NCI-H1048 (cell line): ENCODE data around the gene FAM163A.

ENCODE experiments used
- DNase-seq: peaks from one replicate; lab custom pipeline; 2025; lab: John Stamatoyannopoulos, UW

FAM163A gene

DNA sequence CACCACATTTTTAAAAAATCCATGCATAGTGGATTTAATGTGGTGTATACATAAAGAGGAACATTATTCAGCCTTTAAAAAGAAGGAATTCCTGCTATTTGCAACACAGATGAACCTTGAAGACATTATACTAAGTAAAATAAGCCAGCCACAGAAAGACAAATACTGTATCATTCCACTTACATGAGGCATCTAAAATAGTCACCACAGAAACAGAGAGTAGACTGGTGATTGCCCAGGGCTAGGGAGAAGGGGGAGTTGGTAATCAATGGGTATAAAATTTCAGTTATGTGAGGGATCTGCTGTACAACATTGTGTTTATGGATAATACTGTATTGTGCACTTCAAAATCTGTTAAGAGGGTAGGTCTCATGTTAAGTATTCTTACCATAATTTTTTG is 10.0 kb downstream of the FAM163A start:
- DNase-seq, result no peak

DNA sequence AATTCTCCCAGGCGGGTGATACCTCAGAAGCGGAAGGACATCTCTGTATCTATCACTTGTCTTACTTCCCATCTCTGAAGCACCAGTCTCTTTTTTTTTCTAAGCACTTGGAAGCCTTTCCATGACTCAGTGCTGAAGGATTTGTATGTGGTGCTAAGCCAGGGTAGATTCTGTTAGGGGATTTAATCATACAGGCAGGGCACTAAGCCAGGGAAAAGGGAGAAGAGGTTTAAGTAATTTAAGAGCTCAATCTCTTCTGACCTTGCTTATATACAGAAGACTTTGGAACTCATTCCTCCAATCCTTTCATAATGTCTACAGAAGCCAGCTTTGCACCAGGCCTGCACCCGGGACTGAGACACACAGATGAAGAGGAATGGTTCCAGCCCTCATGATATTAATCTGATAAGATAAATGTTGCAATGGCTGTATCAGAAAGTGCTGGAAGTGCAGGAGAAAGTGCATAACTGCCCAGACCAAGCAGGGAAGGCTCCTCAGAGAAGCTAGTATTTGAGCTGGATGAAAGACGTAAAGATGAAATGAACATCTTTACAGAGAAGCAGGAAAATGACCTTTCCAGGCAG is 11.0 kb downstream of the FAM163A start:
- DNase-seq, result no peak

DNA sequence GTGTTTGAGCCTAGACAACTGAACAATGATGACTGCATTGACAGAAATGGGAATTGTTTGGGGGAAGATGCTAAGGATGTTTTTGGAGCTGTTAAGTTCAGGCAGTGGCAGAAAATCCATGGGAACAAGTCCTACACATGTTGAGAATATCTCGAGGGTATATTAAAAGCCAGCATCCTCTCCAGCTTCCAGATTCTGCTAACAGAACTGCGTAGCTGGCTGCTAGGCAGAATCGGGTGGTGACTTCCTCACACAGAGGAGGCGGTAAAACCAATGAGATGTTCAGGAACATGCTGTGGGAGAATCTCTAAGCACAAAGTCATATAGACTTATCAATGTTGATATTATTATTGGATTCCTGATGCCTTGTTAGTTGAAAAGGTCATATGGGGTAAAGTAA is 14.8 kb downstream of the FAM163A start:
- no peak for DNase-seq

DNA sequence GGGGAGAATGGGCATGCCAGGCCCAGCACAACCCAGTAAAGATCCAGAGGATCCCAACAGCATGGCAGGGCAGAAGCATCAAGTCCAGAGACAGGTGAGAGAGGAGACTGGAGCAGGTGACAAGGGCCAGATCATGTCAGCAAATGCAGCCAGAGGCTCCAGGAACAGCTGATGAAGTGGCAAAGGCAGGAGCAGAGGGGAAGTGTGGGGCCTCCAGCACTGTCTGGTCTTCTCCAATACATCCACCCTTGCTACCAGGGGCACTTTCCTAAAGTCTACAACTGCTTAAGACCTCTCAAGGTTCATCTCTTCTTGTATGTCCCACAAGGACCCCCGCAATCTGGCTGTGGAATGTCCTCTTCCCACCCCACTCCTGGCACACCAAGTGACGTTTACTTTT is 17.4 kb downstream of the FAM163A start:
- DNase-seq, result no peak

DNA sequence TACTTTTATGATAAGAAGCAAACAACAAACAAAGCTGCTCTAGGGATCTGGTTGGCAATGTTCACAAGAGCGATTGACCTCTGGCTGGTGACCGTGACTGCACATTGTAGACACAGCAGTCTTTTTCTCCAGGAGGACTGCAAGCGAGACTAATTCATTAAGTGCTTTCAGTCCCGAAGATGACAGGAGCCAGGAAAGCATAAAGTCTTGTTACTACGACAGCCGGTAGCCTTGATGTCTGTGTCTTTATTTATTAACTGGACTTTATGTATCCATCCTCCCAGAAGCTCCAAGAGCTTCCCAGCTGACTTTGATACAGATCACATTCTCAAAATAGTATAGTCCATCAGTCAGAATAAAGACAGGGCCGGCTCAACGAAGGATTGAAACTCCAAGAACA is 18.2 kb downstream of the FAM163A start:
- DNase-seq, result no peak

DNA sequence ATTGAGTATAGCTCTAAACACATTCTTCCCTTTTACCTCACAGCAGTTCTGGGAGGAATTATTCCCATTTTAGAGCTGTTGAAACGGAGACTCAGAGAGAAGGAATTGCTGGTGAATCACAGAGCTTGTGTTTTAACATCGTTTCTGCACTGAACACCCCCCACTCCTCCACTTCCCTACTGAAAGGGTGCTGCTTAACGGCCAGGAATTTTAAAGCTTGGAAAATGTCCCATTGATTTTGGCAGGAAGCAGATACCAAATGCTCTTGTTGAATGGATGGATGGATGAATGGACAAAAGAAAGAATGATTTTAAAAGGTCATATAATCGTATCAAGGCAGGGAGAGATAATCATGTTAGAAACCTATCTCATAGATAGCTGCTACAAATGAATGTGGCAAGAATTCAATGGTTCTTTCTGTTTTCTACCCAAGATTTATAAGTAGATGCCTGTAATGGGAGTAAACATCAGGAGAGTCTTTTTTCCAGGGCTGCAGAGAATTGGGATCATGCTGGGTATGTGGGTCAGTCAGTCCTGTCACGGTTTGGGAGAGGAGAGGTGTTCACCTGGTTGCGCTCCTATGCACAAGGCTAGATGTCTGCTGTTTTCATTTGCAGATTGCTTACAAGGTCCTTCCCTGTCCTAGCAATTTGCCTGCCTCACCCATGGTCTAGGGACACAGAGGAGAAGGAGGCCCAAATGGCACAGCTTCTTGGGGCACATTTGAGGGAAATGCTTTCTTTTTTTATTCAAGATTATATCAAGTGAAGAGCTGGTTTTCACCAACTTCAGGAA is 19.0 kb downstream of the FAM163A start:
- no peak for DNase-seq

DNA sequence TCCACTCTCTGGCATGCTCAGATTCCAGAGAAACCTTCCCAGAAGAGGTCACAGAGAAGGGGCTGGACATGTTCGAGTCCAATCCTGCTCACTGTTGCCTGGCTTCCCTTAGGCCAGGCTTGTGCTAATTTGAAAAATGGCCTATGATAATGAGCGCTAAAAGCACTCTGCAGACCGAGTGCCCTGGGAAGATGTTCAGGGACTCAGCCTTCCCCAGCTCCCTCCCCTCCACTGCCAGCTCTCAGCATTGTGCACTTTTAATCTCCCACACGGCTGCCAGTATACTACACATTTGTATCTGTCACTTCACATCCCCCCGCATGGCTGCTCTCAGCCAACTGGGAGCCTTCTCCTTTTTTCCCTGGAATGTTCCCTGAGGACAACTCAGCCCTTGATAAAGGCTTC is 24.1 kb downstream of the FAM163A start:
- no peak for DNase-seq

DNA sequence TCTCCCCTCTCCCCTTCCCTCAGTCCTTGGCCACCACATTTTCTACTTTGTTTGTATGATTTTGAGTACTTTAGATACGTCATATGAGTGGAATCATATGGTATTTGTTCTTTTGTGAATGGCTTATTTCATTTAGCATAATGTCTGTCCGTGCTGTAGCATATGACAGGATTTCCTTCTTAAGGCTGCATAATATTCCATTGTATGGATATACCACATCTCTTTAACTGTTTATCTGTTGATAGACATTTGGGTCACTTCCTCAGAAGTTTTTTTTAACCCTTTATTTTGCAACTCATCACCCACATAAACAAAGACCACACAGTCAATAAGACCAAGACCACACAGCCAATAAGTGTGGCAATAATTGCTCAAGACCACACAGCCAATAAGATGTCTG is 24.9 kb downstream of the FAM163A start:
- no peak for DNase-seq

DNA sequence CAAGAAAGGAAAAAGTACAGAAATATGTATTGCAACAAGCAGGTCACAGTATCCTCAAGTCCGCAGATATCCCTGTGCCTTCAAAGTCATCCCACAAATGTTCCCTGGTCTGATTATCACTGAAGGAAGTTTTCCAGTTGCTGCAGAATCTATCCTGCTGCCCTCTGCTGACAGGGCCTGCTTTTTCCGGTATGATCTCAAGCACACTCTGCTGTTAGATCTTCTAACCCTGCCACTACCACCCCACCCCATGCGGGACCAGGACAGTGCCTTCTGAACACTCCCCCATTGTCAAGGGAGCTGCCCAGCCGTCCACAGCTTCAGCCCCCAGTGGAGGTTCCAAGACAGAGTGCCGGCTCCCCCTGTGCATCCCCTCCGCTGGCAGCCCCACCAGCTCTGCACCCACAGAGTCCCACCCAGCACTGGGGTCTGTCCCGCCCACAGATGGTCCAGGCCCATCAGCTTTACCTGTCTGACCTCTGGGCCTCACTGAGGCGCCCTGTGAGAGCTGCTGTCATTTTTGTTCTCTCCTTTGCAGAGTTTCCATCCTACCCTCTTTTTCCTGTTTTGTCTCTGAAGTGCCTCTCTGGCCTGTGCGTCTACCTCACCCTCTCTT is 27.9 kb downstream of the FAM163A start:
- DNase-seq, result no peak

DNA sequence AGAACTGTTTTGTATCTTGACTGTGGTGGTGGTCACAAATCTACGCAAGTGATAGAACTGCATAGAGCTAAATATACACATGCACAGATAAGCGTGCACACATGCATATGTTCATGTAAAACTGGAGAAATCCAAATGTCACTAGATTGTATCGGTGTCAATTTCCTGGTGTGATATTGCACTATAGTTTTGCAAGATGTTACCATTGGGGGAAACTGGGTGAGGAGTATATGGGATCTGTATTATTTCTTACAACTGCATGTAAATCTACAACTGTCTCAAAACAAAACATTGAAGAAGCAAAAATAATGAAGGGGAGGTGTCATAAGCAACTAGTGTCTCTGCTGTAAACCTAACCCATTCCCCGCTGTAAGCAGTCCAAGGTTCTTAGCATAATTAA is 30.2 kb downstream of the FAM163A start:
- no peak for DNase-seq

DNA sequence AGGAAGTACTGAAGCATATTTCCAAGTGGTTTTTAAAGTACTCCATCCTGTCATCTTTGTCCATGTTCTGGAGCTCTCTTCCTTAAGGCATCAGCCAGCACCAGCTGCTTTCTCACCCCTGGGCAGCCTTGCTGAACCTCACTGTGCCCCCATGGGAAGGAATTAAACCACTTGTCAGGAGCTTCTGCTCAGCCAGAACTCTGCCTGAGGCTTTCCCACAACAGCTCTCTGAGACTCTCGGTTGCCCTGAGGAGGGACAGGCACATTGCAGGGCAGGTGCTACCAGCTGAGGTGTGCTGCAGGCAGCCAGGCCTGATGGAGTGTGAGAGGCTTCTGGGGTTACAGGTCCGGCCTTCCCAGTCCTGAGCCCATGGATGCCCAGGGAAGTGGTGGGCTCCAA is 30.9 kb downstream of the FAM163A start:
- DNase-seq, result no peak

DNA sequence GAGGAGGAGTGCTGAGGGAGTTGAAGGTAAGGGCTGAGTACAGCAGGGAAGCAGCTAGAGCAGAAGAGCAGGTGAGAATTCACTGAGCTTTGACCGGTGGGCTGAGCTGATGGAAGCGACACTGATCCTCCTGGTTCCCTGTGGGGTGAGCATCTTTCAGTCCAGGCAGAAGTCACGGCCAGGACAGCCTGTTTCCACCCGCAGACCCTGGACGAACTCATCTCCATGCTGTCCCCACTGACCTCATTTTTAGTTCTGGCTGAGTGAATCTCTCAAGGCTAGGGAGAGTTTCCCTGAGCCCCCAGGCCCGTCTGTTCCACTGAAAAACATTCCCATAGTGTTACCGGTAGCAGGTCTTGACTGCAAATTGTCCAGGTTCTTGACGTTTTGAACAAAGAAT is 31.5 kb downstream of the FAM163A start:
- no peak for DNase-seq

DNA sequence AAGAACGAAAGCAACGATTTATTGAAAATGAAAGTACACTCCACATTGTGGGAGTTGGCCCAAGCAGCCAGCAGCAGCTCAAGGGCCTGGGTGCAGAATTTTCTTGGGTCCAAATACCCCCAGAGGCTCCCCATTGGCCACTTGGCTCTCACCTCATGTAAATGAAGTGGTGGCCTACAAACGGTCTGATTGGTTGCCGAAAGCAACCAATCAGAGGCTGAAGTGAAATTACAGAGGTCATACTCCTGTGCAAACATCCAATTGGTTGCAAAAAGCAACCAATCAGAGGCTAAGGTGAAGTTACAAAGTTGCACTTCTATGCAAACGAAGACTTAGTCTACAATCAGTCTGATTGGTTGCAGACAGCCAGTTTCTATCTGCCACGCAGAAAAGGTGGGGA is 31.9 kb downstream of the FAM163A start:
- DNase-seq, result no peak

DNA sequence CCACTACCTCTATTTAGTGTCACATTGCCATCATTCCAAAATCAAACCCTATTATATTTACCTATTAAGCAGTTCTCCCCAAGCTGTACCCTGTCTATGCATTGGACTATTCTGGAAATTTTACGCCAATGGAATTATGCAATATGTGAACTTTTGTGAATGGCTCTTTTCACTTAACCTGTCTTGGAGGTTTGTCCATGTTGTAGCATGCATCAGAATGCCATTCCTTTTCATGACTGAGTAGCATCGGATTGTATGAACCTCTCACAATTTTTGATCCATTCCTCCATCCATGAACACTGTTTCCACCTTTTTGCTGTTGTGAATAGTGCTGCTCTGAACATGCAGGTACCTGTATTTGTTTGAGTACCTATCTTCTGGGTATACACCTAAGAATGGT is 33.7 kb downstream of the FAM163A start:
- DNase-seq, result no peak

DNA sequence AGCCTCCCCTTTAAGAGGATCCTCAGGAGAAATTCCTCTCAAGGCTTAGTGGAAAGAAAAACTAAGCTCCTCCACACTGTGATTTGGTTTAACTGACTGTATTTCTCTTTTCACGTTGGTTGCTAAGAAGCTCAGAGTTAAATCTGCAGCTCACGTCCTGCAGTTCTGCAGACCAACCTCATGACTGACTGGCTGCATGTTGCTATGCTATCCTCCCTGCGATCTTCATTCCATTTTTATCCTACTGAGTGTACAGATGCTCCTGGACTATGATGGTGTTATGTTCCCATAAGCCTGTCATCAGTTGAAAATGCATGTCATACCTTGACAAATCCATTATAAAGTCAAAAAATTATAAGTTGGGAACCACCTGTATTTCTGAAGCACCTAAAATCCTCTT is 34.6 kb downstream of the FAM163A start:
- no peak for DNase-seq

DNA sequence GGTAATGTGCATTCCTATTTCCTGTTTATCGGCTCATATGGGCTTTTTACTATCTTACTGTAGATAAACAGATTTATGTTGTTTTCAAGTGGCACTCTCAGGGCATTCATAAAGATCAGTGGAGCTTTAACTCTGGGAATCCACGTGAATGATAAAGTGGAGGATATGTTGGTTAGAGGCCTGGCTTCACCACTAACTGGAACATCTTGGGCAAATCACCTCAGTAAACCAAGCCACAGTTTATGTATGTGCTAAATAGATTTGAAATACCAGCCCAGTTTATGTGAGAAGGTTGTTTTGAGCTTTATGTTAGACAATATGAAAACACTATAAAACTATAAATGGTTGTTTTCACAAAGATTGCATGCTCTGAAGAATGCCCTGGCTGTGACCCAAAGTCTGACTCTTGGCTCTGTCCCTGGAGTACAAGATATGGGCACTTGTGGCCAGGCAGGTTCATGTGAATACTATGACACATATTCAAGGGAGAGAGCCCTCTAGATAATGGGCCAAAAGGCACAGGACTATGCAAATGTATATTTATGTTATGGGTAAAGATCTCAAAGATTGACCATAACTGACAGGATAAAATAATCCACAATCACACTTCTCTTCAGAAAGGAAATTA is 36.7 kb downstream of the FAM163A start:
- DNase-seq, result no peak

DNA sequence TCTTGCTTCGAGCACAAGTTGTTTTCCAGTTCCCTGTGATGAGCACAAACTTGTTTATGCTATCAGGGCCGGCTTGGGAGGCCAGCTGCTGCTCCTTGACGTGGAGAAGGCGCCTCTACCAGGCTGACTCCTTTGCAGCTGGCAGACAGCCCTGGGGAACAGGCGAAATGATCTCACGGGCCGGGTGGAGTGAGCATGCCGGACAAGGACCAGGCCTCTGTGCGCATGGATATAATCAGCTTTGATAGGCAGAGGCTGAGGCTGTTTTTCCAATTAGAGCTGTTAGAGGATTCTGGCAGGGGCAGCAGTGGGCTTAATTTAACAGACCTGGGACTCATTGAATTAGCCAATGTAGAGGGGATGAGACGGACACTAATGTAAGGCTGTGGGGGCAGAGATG is 38.9 kb downstream of the FAM163A start:
- DNase-seq, result no peak

DNA sequence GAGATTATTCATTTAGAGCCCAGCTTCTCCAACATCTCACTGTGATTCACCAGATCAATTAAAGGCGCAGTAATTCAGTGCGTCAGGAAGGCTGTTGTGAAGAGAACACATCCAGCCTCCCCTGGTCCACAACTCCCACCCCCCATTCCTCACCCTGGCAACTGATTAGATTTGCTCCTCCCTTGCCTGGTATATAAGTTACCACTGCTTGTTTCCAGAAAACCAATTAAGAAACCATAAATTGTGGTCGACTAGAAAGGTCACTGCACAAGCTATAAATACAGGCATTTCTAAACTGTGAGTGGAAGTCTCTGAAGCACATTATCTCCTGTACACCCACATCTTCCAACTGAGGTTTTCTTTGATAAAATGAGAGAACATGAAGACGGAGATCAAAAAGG is 41.9 kb downstream of the FAM163A start:
- no peak for DNase-seq

DNA sequence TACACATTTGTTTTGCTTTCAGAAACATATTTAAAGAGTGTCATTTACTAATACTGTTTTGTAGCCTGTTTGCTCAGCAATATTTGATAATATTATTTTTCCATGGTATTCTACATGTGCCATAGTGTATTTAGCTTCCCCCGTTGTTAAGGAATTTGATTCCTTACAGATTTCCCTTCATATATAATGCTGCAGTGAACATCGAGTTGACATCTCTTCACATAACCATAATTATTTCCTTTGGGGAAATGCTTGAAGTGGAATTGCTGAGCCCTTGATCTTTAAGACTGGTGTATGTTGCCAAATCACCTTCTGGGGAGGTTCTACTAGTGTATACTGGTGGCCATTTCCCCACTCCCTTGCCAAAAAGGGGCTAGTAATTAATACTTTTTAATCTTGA is 42.6 kb downstream of the FAM163A start:
- DNase-seq, result no peak

DNA sequence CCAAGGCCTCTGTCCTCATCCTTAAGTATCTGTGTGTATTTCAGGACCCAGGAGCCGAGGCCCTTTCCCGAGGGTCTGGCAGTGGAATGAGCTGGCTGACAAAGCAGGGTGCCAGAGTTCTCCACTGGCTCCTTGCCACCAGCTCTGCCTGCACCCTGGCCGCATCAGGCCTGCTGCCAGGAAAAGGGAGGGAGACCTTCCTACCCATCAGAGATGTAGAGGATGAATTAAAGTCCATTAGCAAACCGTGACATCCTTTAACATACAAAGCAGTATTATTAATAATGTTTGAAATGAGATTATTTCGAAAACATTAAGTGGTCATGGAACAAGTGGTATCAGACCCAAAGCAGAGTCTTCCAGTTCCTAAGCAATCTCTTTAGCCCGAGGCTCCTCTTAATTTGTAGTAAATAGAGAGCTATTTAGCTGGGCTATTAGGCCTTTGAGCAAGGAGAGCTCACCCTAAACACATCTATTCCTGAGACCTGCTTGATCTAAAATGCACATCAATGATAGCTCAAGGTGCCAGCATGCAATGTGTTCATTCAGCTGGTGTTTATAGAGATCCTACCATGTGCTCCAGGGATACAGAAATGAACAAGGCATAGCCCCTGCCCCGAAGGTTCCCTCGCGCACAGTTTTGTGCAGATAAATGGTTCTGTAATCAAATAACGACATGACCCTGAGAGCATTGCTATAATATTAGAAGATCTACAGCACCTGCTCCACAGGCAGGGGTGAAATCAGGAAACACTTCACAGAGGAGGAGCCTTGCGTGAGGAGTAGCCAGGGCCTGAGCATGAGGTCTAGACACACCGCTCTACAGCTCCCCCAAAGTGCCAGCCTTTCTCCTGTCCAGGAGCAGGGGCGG is 44.0 kb downstream of the FAM163A start:
- DNase-seq, result no peak

DNA sequence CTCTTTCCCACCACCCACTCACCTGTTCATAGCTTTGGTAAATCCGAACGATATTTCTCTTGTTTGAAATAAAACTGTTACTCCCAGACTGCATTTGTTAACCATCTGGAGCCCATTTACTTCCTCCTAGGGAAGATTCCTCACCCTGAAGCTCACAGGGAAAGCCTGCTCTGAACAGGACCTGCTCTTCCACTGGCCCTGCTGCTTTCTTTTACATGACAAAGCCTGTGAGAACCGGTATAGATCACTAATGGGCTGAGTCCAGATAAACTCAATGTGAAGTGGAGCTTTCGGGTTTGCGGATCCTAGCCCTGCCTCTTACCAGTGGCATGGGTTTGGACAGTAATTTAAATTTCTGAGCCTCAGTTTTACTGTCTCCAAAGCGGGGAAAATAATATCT is 45.2 kb downstream of the FAM163A start:
- DNase-seq, result no peak

DNA sequence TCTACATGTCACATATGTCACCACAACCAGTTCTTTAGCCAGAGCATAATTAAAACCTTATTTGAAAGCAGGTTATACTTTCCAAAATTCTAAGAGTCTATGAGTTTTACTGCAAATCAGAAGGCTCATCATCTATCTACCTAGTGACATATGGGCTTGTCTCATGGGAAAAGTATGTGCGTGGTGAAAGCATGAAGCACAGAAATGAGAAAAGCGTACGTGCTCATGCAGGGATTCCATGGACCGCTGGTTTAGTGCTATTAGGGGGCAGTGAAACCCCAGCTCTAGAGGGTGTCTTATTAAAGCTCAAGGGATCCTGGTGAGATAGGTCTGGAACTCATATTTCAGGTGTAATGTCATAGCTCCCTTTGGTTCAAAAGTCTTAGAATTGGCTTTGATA is 50.2 kb downstream of the FAM163A start:
- no peak for DNase-seq
